GM12892 (cell line): ENCODE measurements around the gene POU2F1.
"Not testable (repeated sequence)": the region's sequence is repeated elsewhere in the genome, so short reads cannot be mapped to it uniquely, and the experiment has no call there.

Source experiments
- POLR2A ChIP-seq: IDR thresholded peaks from 2 replicates; pipeline ENCODE4 v1.6.1; 2011; ENCODE audit warnings: low read depth, low read length, control low read depth
- POLR2AphosphoS5 ChIP-seq: IDR thresholded peaks from 2 replicates; pipeline ENCODE4 v1.6.1; 2011; ENCODE audit warnings: low read depth, low read length, control low read depth
- TAF1 ChIP-seq: IDR thresholded peaks from 2 replicates; pipeline ENCODE4 v1.6.1; 2011; ENCODE audit warnings: low read depth, mild to moderate bottlenecking, control low read depth, low read length, borderline replicate concordance

GRCh38 chr1:167245168-167245567 lies 24.5 kb downstream of the POU2F1 start:
- not testable (repeated sequence) for TF ChIP-seq POLR2A, POLR2AphosphoS5, TAF1
